GM23338 (cell line): ENCODE measurements around the gene EYA2. TPM values are rescaled to one million over a fixed set of nuclear protein-coding genes. Genes with fewer than 3 reads are reported as not detected.

Experiments
- ATAC-seq: fragments of 200-7000 bp; cut with Tn5 transposase; 3 replicates; pipeline ENCODE4 v1.9.1; 2020
- DNase-seq: peaks from one replicate; pipeline ENCODE4 v3.0.0-alpha.2; 2015; ENCODE audit warnings: low spot score
- H2AFZ ChIP-seq: fragments of 200-600 bp; sonication (generic); 2 replicates; pipeline ENCODE4 v1.8.0; 2016; ENCODE audit warnings: antibody characterized with exemption, mild to moderate bottlenecking, moderate library complexity
- H3F3A ChIP-seq: fragments of 200-600 bp; sonication (generic); replicated peaks from 2 replicates; pipeline ENCODE4 v1.8.0; 2017; ENCODE audit warnings: antibody characterized with exemption, mixed run types, low read depth
- H3K27ac ChIP-seq: fragments of 200-600 bp; sonication (generic); 2 replicates; pipeline ENCODE4 v1.6.1; 2016; ENCODE audit warnings: low read depth
- H3K27me3 ChIP-seq: fragments of 200-600 bp; sonication (generic); 2 replicates; pipeline ENCODE4 v1.8.0; 2016; ENCODE audit warnings: mild to moderate bottlenecking, mixed run types, moderate library complexity; ENCODE audit not compliant: insufficient read depth
- H3K36me3 ChIP-seq: fragments of 200-600 bp; sonication (generic); 2 replicates; pipeline ENCODE4 v1.8.0; 2016; ENCODE audit warnings: mild to moderate bottlenecking; ENCODE audit not compliant: insufficient read depth
- H3K4me1 ChIP-seq: fragments of 200-600 bp; sonication (generic); 2 replicates; pipeline ENCODE4 v1.8.0; 2016; ENCODE audit warnings: mild to moderate bottlenecking, moderate library complexity; ENCODE audit not compliant: insufficient read depth
- H3K4me2 ChIP-seq: fragments of 200-600 bp; sonication (generic); 2 replicates; pipeline ENCODE4 v1.7.1; 2017; ENCODE audit warnings: mixed run types
- H3K4me3 ChIP-seq: fragments of 200-600 bp; sonication (generic); 2 replicates; pipeline ENCODE4 v1.6.1; 2016; ENCODE audit warnings: mixed run types
- H3K79me2 ChIP-seq: fragments of 200-600 bp; sonication (generic); replicated peaks from 2 replicates; pipeline ENCODE4 v1.8.0; 2017; ENCODE audit warnings: mild to moderate bottlenecking; ENCODE audit not compliant: insufficient read depth
- H3K9me2 ChIP-seq: fragments of 200-600 bp; sonication (generic); 2 replicates; pipeline ENCODE4 v1.8.0; 2017; ENCODE audit not compliant: insufficient read depth
- H4K20me1 ChIP-seq: fragments of 200-600 bp; sonication (generic); replicated peaks from 2 replicates; pipeline ENCODE4 v1.8.0; 2017; ENCODE audit warnings: mild to moderate bottlenecking; ENCODE audit not compliant: insufficient read depth
- H3K27ac Mint-ChIP-seq: 2 replicates; pipeline ENCODE4 v1.8.0; 2020; ENCODE audit warnings: inconsistent platforms, mild to moderate bottlenecking, moderate library complexity, mixed read lengths
- H3K27me3 Mint-ChIP-seq: 3 replicates; pipeline ENCODE4 v1.8.0; 2022; ENCODE audit warnings: low read depth, mild to moderate bottlenecking, moderate library complexity, mixed read lengths, inconsistent platforms; ENCODE audit not compliant: insufficient read depth, poor library complexity
- H3K36me3 Mint-ChIP-seq: 3 replicates; pipeline ENCODE4 v1.8.0; 2021; ENCODE audit warnings: low read depth, mild to moderate bottlenecking, inconsistent platforms, moderate library complexity, mixed read lengths
- H3K4me1 Mint-ChIP-seq: 3 replicates; pipeline ENCODE4 v1.8.0; 2020; ENCODE audit warnings: mild to moderate bottlenecking, inconsistent platforms, mixed read lengths
- H3K4me3 Mint-ChIP-seq: 3 replicates; pipeline ENCODE4 v1.8.0; 2021; ENCODE audit warnings: moderate library complexity, mild to moderate bottlenecking, inconsistent platforms, mixed read lengths
- H3K9me3 Mint-ChIP-seq: 3 replicates; pipeline ENCODE4 v1.8.0; 2020; ENCODE audit warnings: moderate library complexity, mild to moderate bottlenecking, inconsistent platforms, mixed read lengths
- CREB1 ChIP-seq: fragments of 250-450 bp; sonication (Bioruptor Pico); IDR thresholded peaks from 2 replicates; pipeline ENCODE4 v1.5.0; 2020; ENCODE audit warnings: low read depth, mild to moderate bottlenecking, moderate library complexity
- EZH2phosphoT487 ChIP-seq: fragments of 200-600 bp; sonication (generic); IDR thresholded peaks from one replicate; pipeline ENCODE4 v1.8.1; 2018; ENCODE audit warnings: antibody characterized with exemption; ENCODE audit not compliant: unreplicated experiment
- JUNB ChIP-seq: IDR thresholded peaks from one replicate; pipeline ENCODE4 v1.6.1; 2016; ENCODE audit warnings: antibody characterized with exemption; ENCODE audit not compliant: unreplicated experiment
- NANOG ChIP-seq: IDR thresholded peaks from 2 replicates; pipeline ENCODE4 v1.6.1; 2016; ENCODE audit warnings: antibody characterized with exemption, borderline replicate concordance
- POLR2AphosphoS5 ChIP-seq: IDR thresholded peaks from 2 replicates; pipeline ENCODE4 v1.6.1; 2016; ENCODE audit warnings: antibody characterized with exemption, low read depth
- ZNF114 ChIP-seq: fragments of 250-450 bp; sonication (Bioruptor Pico); IDR thresholded peaks from 2 replicates; pipeline ENCODE4 v1.5.0; 2020; ENCODE audit warnings: mild to moderate bottlenecking, moderate library complexity
- polyA plus RNA-seq: library from polyadenylated mRNA; unstranded; fragments of >200 nt; fragmentation: Nextera tagmentation; extraction: Ambion mirVana; gene quantifications from 2 replicates; pipeline ENCODE4 v1.2.1, GENCODE V29; 2016
- total RNA-seq: library from RNA; depleted of rRNA; stranded (reverse); fragments of >200 nt; shearing (Covaris generic); gene quantifications from 2 replicates; pipeline ENCODE4 v1.2.3, GENCODE V29; 2014
- TF ChIP-seq, protein P1 (sequence below): IDR thresholded peaks from 2 replicates; pipeline ENCODE4 v1.6.1; 2016; ENCODE audit warnings: antibody characterized with exemption
- TF ChIP-seq, protein P2 (sequence below), 2 experiments: fragments of 200-600 bp in 1 of 2; sonication (generic) in 1 of 2; conservative IDR thresholded peaks; 2 replicates each; pipeline versions ENCODE4 v1.5.1 to v1.6.1; 2016 to 2017; ENCODE audit warnings: antibody characterized with exemption in 2 of 2, low read depth in 2 of 2, mild to moderate bottlenecking in 2 of 2, moderate library complexity in 1 of 2
- TF ChIP-seq, protein P3 (sequence below): IDR thresholded peaks from one replicate; pipeline ENCODE4 v1.6.1; 2018; ENCODE audit warnings: antibody characterized with exemption; ENCODE audit not compliant: unreplicated experiment
- TF ChIP-seq, protein P4 (sequence below): fragments of 250-450 bp; sonication (Bioruptor Pico); IDR thresholded peaks from 2 replicates; pipeline ENCODE4 v1.5.0; 2020; ENCODE audit warnings: mild to moderate bottlenecking, moderate library complexity

Gene EYA2
- total and polyA plus RNA-seq, 2 experiments from 2014 or later = 0.50 to 0.56 TPM

DNA sequence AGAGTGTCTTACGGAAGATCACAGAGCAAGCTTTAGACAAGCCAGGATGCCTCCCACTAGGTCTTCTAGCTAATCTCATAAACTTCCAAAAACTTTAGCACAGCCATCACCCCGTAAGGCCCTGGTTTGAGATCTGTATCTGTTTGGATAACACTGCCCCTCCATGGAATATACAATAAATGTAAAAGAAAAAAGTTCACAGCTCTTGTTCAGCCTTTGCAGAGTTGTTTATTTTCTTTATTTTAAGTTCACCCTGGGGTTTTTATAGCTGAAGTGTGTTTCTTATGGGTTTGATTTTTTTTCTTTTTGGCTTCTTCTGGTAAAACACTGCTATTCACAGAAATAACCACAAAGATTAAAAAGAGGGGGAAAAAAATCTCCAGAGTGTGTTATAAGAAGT, 125.6 kb downstream of the EYA2 start (continued):
- TF ChIP-seq, protein P1, sequence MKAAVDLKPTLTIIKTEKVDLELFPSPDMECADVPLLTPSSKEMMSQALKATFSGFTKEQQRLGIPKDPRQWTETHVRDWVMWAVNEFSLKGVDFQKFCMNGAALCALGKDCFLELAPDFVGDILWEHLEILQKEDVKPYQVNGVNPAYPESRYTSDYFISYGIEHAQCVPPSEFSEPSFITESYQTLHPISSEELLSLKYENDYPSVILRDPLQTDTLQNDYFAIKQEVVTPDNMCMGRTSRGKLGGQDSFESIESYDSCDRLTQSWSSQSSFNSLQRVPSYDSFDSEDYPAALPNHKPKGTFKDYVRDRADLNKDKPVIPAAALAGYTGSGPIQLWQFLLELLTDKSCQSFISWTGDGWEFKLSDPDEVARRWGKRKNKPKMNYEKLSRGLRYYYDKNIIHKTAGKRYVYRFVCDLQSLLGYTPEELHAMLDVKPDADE = no peak

DNA sequence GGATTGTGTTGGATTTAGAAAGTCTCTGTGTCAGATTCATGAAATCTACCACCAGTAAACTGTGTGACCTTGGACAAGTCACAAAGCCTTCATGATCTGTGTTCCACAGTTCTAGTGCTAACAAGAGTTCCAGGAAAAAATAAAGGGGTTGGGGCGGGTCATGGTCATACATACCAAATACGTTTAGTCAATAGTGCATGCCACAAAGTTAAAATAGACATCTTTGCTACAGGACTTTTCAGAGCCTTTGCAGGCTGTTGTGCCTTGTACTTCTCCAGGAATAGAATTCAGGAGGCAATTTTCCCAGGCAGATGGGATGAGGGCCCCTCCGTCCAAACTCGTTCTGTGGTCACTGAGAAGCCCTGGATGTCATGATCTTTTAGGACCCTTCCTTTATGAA, 127.2 kb downstream of the EYA2 start:
- DNase-seq (no peak), ATAC-seq (no peak)
- H3K27ac ChIP-seq = no peak overlapping the region
- no peak overlapping the region for H2AFZ ChIP-seq
- no peak overlapping the region for H3K4me3 Mint-ChIP-seq
- H3K27ac Mint-ChIP-seq = no peak overlapping the region
- H3K27me3 ChIP-seq = no peaks in the 10 kb centered on the region
- no peaks in the 10 kb centered on the region for H3K27me3 Mint-ChIP-seq
- peaks cover 6% of the 10 kb centered on the region for H3K4me1 Mint-ChIP-seq
- H3K9me2 ChIP-seq = no peaks in the 10 kb centered on the region
- no peaks in the 10 kb centered on the region for H3F3A ChIP-seq
- TF ChIP-seq, protein P2, sequence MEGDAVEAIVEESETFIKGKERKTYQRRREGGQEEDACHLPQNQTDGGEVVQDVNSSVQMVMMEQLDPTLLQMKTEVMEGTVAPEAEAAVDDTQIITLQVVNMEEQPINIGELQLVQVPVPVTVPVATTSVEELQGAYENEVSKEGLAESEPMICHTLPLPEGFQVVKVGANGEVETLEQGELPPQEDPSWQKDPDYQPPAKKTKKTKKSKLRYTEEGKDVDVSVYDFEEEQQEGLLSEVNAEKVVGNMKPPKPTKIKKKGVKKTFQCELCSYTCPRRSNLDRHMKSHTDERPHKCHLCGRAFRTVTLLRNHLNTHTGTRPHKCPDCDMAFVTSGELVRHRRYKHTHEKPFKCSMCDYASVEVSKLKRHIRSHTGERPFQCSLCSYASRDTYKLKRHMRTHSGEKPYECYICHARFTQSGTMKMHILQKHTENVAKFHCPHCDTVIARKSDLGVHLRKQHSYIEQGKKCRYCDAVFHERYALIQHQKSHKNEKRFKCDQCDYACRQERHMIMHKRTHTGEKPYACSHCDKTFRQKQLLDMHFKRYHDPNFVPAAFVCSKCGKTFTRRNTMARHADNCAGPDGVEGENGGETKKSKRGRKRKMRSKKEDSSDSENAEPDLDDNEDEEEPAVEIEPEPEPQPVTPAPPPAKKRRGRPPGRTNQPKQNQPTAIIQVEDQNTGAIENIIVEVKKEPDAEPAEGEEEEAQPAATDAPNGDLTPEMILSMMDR (conservative IDR thresholded peaks at IDR 0.05; ENCODE audit: low read depth in 2 of 2) = no peak
- TF ChIP-seq ZNF114 (CRISPR knock-in tag) (no peak), POLR2AphosphoS5 (no peak), EZH2phosphoT487 (no peak), CREB1 (CRISPR knock-in tag) (no peak), JUNB (no peak), NANOG (no peak)
- TF ChIP-seq, protein P3, sequence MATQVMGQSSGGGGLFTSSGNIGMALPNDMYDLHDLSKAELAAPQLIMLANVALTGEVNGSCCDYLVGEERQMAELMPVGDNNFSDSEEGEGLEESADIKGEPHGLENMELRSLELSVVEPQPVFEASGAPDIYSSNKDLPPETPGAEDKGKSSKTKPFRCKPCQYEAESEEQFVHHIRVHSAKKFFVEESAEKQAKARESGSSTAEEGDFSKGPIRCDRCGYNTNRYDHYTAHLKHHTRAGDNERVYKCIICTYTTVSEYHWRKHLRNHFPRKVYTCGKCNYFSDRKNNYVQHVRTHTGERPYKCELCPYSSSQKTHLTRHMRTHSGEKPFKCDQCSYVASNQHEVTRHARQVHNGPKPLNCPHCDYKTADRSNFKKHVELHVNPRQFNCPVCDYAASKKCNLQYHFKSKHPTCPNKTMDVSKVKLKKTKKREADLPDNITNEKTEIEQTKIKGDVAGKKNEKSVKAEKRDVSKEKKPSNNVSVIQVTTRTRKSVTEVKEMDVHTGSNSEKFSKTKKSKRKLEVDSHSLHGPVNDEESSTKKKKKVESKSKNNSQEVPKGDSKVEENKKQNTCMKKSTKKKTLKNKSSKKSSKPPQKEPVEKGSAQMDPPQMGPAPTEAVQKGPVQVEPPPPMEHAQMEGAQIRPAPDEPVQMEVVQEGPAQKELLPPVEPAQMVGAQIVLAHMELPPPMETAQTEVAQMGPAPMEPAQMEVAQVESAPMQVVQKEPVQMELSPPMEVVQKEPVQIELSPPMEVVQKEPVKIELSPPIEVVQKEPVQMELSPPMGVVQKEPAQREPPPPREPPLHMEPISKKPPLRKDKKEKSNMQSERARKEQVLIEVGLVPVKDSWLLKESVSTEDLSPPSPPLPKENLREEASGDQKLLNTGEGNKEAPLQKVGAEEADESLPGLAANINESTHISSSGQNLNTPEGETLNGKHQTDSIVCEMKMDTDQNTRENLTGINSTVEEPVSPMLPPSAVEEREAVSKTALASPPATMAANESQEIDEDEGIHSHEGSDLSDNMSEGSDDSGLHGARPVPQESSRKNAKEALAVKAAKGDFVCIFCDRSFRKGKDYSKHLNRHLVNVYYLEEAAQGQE = no peak
- TF ChIP-seq, protein P4, sequence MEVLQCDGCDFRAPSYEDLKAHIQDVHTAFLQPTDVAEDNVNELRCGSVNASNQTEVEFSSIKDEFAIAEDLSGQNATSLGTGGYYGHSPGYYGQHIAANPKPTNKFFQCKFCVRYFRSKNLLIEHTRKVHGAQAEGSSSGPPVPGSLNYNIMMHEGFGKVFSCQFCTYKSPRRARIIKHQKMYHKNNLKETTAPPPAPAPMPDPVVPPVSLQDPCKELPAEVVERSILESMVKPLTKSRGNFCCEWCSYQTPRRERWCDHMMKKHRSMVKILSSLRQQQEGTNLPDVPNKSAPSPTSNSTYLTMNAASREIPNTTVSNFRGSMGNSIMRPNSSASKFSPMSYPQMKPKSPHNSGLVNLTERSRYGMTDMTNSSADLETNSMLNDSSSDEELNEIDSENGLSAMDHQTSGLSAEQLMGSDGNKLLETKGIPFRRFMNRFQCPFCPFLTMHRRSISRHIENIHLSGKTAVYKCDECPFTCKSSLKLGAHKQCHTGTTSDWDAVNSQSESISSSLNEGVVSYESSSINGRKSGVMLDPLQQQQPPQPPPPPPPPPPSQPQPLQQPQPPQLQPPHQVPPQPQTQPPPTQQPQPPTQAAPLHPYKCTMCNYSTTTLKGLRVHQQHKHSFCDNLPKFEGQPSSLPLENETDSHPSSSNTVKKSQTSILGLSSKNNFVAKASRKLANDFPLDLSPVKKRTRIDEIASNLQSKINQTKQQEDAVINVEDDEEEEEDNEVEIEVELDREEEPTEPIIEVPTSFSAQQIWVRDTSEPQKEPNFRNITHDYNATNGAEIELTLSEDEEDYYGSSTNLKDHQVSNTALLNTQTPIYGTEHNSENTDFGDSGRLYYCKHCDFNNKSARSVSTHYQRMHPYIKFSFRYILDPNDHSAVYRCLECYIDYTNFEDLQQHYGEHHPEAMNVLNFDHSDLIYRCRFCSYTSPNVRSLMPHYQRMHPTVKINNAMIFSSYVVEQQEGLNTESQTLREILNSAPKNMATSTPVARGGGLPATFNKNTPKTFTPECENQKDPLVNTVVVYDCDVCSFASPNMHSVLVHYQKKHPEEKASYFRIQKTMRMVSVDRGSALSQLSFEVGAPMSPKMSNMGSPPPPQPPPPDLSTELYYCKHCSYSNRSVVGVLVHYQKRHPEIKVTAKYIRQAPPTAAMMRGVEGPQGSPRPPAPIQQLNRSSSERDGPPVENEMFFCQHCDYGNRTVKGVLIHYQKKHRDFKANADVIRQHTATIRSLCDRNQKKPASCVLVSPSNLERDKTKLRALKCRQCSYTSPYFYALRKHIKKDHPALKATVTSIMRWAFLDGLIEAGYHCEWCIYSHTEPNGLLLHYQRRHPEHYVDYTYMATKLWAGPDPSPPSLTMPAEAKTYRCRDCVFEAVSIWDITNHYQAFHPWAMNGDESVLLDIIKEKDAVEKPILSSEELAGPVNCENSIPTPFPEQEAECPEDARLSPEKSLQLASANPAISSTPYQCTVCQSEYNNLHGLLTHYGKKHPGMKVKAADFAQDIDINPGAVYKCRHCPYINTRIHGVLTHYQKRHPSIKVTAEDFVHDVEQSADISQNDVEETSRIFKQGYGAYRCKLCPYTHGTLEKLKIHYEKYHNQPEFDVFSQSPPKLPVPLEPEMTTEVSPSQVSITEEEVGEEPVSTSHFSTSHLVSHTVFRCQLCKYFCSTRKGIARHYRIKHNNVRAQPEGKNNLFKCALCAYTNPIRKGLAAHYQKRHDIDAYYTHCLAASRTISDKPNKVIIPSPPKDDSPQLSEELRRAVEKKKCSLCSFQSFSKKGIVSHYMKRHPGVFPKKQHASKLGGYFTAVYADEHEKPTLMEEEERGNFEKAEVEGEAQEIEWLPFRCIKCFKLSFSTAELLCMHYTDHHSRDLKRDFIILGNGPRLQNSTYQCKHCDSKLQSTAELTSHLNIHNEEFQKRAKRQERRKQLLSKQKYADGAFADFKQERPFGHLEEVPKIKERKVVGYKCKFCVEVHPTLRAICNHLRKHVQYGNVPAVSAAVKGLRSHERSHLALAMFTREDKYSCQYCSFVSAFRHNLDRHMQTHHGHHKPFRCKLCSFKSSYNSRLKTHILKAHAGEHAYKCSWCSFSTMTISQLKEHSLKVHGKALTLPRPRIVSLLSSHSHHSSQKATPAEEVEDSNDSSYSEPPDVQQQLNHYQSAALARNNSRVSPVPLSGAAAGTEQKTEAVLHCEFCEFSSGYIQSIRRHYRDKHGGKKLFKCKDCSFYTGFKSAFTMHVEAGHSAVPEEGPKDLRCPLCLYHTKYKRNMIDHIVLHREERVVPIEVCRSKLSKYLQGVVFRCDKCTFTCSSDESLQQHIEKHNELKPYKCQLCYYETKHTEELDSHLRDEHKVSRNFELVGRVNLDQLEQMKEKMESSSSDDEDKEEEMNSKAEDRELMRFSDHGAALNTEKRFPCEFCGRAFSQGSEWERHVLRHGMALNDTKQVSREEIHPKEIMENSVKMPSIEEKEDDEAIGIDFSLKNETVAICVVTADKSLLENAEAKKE (CRISPR knock-in tag) = no peak
- TF ChIP-seq, protein P1 = no peak
- no peak overlapping the region for H3K4me2 ChIP-seq
- 0 out of 2 replicates have a peak, but pooled peaks cover 5% of the 10 kb centered on the region for H3K4me1 ChIP-seq
- H3K9me3 Mint-ChIP-seq = no peaks in the 10 kb centered on the region
- H4K20me1 ChIP-seq = no peaks in the 10 kb centered on the region
- no peaks in the 10 kb centered on the region for H3K36me3 Mint-ChIP-seq
- H3K4me3 ChIP-seq = no peak overlapping the region
- H3K79me2 ChIP-seq = no peaks in the 10 kb centered on the region
- no peaks in the 10 kb centered on the region for H3K36me3 ChIP-seq
